Lower leg skin (tissue), 4 donors: Measurements from ENCODE around the gene FBXO11. TPM values are rescaled to one million over a fixed set of nuclear protein-coding genes. Genes with fewer than 3 reads are reported as not detected.

Experiments used
- DNase-seq, 2 donors: peaks; one replicate each; pipeline ENCODE4 v3.0.0-alpha.2; 2019; ENCODE audit warnings: low spot score in 2 of 2
- H3K4me3 ChIP-seq: fragments of 200-600 bp; sonication (generic); 2 replicates; pipeline ENCODE4 v1.5.1; 2017; ENCODE audit warnings: mild to moderate bottlenecking, low read depth; ENCODE audit not compliant: poor library complexity, severe bottlenecking
- CTCF ChIP-seq, 3 donors: fragments of 450-650 bp; IDR thresholded peaks; one replicate each; pipeline ENCODE4 v1.5.1; 2016; ENCODE audit warnings: antibody characterized with exemption in 3 of 3, mild to moderate bottlenecking in 3 of 3, moderate library complexity in 2 of 3
- POLR2A ChIP-seq, 2 donors: fragments of 450-650 bp; IDR thresholded peaks; one replicate each; pipeline ENCODE4 v1.6.1; 2016 to 2017; ENCODE audit warnings: antibody characterized with exemption in 2 of 2, mild to moderate bottlenecking in 1 of 2, moderate library complexity in 1 of 2
- WGBS, 2 donors: methylation state at CpG; one replicate each; pipeline ENCODE4 v1.1.5; 2018; 5-methylcytosine and 5-hydroxymethylcytosine counted together
- intact Hi-C: fragments of 100-400 bp; cut with DNase I; formaldehyde crosslinking; loops from one replicate; pipeline ENCODE4 v1.15.0; 2023; ENCODE audit warnings: low total_unique reads
- total RNA-seq, 4 donors: library from RNA; depleted of rRNA; stranded (reverse); fragments of >200 nt; gene quantifications; one replicate each; pipeline ENCODE4 v1.1.0, GENCODE V29; 2016

Gene FBXO11
- total RNA-seq, 4 donors from 2014 or later: 32.7 to 43.1 (median 39.3) TPM

DNA sequence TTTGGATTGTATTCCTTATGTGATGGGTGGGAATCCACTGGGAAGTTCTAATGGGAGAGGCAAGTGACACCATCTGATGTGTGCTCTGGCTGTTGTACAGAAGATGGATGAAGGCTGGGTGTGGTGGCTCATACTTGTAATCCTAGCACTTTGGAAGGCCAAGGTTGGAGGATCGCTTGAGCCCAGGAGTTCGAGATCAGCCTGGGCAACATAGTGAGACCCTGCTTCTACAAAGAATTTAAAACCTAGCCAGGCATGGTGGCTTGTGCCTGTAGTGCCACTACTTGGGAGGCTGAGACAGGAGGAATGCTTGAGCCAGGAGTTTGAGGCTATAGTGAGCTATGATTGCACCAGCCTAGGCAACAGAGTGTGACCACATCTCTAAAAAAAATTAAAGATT is 134.0 kb downstream of the FBXO11 start:
- TF ChIP-seq CTCF (IDR thresholded peaks at IDR 0.05): no peak
- no peak for TF ChIP-seq POLR2A (IDR thresholded peaks at IDR 0.05)
- WGBS, 2 donors: 95 to 100% methylated on average over 2 of the region's 2 CpGs
- no peak for DNase-seq
- H3K4me3 ChIP-seq: no peak overlapping the region
- intact Hi-C loops: no loop called here

DNA sequence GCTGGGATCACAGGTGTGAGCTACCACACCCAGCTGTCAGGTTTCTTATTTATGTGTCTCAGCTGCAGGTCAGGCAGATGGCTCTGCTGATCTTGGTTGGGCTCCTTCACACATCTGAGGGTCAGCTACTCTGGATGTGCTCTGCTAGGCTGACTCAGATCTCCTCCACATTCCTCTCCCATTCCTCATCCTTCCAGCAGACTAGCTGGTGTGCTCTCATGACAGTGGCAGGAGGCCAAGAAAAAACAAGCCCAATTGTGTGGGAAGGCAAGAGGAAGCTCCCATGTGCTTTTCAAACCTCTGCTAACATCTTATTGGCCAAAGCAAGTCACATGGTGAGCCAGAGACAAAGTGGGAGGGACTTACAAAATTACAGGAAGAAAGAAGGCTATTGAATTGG is 135.1 kb downstream of the FBXO11 start:
- H3K4me3 ChIP-seq: no peak overlapping the region
- DNase-seq: no peak
- intact Hi-C loops: no loop called here
- TF ChIP-seq CTCF (IDR thresholded peaks at IDR 0.05) (no peak), POLR2A (IDR thresholded peaks at IDR 0.05) (no peak)

- no peak overlapping the region for H3K4me3 ChIP-seq
- 94% methylated on average over 9 of the region's 9 CpGs for WGBS, 2 donors
Observed at GRCh38 chr2:47769318-47769717, 137.0 kb downstream of the FBXO11 start.

DNA sequence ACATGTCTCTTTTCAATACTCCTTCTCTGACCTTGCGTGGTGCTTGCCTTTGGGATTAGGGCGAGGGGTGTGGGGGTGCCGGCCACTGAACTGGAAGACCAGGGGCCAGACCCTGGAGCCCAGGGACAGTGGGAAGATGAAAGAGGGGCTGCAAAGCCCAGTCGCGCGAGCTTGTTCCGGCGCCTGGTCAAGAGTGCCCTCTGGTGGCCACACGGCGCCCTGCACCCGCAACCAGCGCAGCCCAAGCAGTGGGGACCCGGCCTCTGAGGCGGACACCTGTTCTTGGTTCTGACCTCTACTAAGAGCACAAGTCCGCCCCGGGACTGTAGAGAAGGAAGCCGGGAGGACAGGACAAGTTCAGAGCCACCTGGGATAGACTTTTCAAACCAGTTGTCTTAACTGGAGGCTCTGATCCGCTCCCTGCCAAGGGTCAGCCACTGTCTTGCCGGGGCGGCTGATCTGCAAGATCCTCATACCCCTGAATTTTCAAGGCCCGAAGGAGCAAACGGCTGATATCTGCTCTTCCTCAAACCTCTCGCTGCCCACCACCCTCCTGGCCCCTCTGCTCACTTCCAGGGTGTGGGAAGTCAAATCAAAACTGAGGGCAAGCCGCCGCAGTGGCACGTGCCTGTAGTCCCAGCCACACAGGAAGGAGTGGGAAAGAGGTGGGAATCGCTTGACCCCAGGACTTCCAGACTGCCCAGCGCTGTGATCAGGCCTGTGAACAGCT is 138.3 kb downstream of the FBXO11 start:
- peak in 1 of 2 donors; percentile 94 for DNase-seq
- 26 to 34% methylated on average over 23 to 28 of the region's 28 CpGs for WGBS, 2 donors
- TF ChIP-seq POLR2A (IDR thresholded peaks at IDR 0.05) (no peak), CTCF (IDR thresholded peaks at IDR 0.05) (peak in 2 of 3 donors; percentile 77 to 97)
- intact Hi-C loops: loop anchor here (5.0 to 10.0 kb wide), 2 partner anchors 331 to 433 kb away; no protein-coding TSS in a partner anchor
- no peak overlapping the region for H3K4me3 ChIP-seq

More at GRCh38 chr2:47769318-47769717, 137.0 kb downstream of the FBXO11 start:
- no peak for DNase-seq
- intact Hi-C loops: loop anchor here (5.0 to 10.0 kb wide), 2 partner anchors 332 to 435 kb away; no protein-coding TSS in a partner anchor
- no peak for TF ChIP-seq POLR2A (IDR thresholded peaks at IDR 0.05)
- TF ChIP-seq CTCF (IDR thresholded peaks at IDR 0.05): no peak

GRCh38 chr2:47767497-47767844 is 138.8 kb downstream of the FBXO11 start:
- no peak for TF ChIP-seq CTCF (IDR thresholded peaks at IDR 0.05)
- no peak for TF ChIP-seq POLR2A (IDR thresholded peaks at IDR 0.05)
- WGBS, 2 donors: 58 to 65% methylated on average over 3 of the region's 3 CpGs
- intact Hi-C loops: loop anchor here (5.0 to 10.0 kb wide), 2 partner anchors 330 to 433 kb away; no protein-coding TSS in a partner anchor
- no peak overlapping the region for H3K4me3 ChIP-seq
- no peak for DNase-seq
